ENCODE measurements around the gene CAPN13. TPM values are rescaled to one million over a fixed set of nuclear protein-coding genes. Genes with fewer than 3 reads are reported as not detected.

The CAPN13 gene
- total RNA-seq, 4 donors from 2014 or later, result 0.12 TPM; not detected in 3

- TF ChIP-seq POLR2A (IDR thresholded peaks at IDR 0.05) (no peak), POLR2AphosphoS5 (IDR thresholded peaks at IDR 0.05) (no peak), CTCF (IDR thresholded peaks at IDR 0.05) (no peak), EP300 (IDR thresholded peaks at IDR 0.05) (no peak)
- Histone ChIP-seq H3K27ac (no peak overlapping the region), H3K27me3 (no peaks in the 10 kb centered on the region), H3K4me3 (no peak overlapping the region), H3K36me3 (no peaks in the 10 kb centered on the region), H3K4me1 (peaks cover 0 to 25% (median 9%) of the 10 kb centered on the region in 3 donors), H3K9me3 (no peaks in the 10 kb centered on the region)
- 81 to 100% methylated on average over 1 to 4 of the region's 8 CpGs for WGBS, 2 donors (ENCODE audit: low coverage in 1 of 2)
- no peak for ATAC-seq
These were observed 97.7 kb downstream of the CAPN13 start for GRCh38 chr2:30709516-30709915.

GRCh38 chr2:30708491-30709290 is 98.6 kb downstream of the CAPN13 start:
- Histone ChIP-seq H3K27ac (peak overlapping the region in 1 of 4 donors; percentile 0), H3K4me3 (no peak overlapping the region), H3K27me3 (no peaks in the 10 kb centered on the region), H3K36me3 (no peaks in the 10 kb centered on the region), H3K4me1 (peaks cover 0 to 29% (median 9%) of the 10 kb centered on the region in 3 donors), H3K9me3 (no peaks in the 10 kb centered on the region)
- 53 to 78% methylated on average over 5 to 8 of the region's 10 CpGs for WGBS, 2 donors (ENCODE audit: low coverage in 1 of 2)
- TF ChIP-seq EP300 (IDR thresholded peaks at IDR 0.05) (no peak), POLR2AphosphoS5 (IDR thresholded peaks at IDR 0.05) (no peak), POLR2A (IDR thresholded peaks at IDR 0.05) (no peak), CTCF (IDR thresholded peaks at IDR 0.05) (peak in 3 of 4 experiments; percentile 34 to 44 (median 41))
- no peak for ATAC-seq

GRCh38 chr2:30707304-30707903 is 99.8 kb downstream of the CAPN13 start:
- Histone ChIP-seq H3K27me3 (no peaks in the 10 kb centered on the region), H3K9me3 (peaks cover 0 to 10% (median 0%) of the 10 kb centered on the region in 3 donors), H3K27ac (no peak overlapping the region), H3K4me1 (peaks cover 0 to 29% (median 9%) of the 10 kb centered on the region in 3 donors), H3K4me3 (no peak overlapping the region), H3K36me3 (no peaks in the 10 kb centered on the region)
- no peak for TF ChIP-seq POLR2A (IDR thresholded peaks at IDR 0.05)
- TF ChIP-seq POLR2AphosphoS5 (IDR thresholded peaks at IDR 0.05), result no peak
- TF ChIP-seq EP300 (IDR thresholded peaks at IDR 0.05), result no peak
- no peak for TF ChIP-seq CTCF (IDR thresholded peaks at IDR 0.05)
- WGBS, 2 donors (ENCODE audit: low coverage in 1 of 2), result 45 to 50% methylated on average over 6 to 7 of the region's 8 CpGs
- ATAC-seq, result no peak

GRCh38 chr2:30706534-30707303 is 100.5 kb downstream of the CAPN13 start:
- H3K27ac ChIP-seq, result peak overlapping the region in 1 of 4 donors; percentile 16
- H3K36me3 ChIP-seq, result no peaks in the 10 kb centered on the region
- TF ChIP-seq POLR2AphosphoS5 (IDR thresholded peaks at IDR 0.05) (no peak), CTCF (IDR thresholded peaks at IDR 0.05) (peak; percentile 72 to 90 (median 76))
- peak; percentile 70 for ATAC-seq
- H3K27me3 ChIP-seq, result no peaks in the 10 kb centered on the region
- H3K4me3 ChIP-seq, result no peak overlapping the region
- peaks cover 0 to 29% (median 9%) of the 10 kb centered on the region in 3 donors for H3K4me1 ChIP-seq
- 48 to 50% methylated on average over 5 to 6 of the region's 12 CpGs for WGBS, 2 donors (ENCODE audit: low coverage in 1 of 2)
- peaks cover 0 to 17% (median 0%) of the 10 kb centered on the region in 3 donors for H3K9me3 ChIP-seq
